D341Med (cell line): ENCODE results near the gene IRF4.
A peak's percentile ranks its signal among the peaks of the same experiment; 100 is the strongest.

ENCODE experiments used
- DNase-seq: peaks from one replicate; pipeline ENCODE4 v3.0.0; 2012; ENCODE audit warnings: low spot score

The IRF4 gene

GRCh38 chr6:398558-399078 lies 7.1 kb downstream of the IRF4 start:
- DNase-seq = no peak

DNA sequence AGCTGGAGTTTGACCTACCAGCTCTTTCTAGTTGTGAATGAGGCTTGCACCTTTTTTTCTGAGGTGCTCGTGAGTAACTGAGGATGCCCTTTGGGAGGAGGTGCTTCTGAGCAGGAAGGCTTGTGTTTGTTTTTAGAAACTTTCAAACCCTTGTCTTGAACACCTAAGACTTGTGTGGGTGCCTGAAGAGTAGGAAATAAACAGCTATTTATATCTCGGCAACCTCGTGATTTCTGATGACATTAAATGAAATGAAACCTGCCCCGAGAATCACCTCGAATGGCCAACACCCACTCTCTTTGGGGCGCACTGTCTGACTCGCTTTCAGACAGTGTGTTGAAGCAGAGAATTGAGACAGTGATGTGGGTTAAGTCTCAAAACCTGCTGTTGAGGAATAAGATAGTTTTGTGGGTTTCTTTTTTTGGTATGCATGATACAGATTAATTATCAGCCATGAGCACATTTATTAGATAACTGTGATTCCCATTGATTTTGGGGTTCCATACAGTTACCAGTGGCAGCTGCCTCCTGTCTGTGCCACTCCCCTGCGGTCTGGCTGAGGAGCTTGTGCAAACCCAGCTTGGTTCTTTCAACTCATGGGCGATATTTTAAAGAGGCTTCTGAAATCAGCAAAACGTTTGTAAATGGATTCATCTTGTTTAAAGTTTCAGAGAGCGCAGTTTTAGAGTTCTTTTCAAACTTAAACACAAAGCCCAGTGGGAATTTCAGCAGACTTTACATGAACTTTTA lies 8.4 kb downstream of the IRF4 start:
- DNase-seq = no peak

- no peak for DNase-seq
Measured at GRCh38 chr6:400815-401214, 9.3 kb downstream of the IRF4 start.

DNA sequence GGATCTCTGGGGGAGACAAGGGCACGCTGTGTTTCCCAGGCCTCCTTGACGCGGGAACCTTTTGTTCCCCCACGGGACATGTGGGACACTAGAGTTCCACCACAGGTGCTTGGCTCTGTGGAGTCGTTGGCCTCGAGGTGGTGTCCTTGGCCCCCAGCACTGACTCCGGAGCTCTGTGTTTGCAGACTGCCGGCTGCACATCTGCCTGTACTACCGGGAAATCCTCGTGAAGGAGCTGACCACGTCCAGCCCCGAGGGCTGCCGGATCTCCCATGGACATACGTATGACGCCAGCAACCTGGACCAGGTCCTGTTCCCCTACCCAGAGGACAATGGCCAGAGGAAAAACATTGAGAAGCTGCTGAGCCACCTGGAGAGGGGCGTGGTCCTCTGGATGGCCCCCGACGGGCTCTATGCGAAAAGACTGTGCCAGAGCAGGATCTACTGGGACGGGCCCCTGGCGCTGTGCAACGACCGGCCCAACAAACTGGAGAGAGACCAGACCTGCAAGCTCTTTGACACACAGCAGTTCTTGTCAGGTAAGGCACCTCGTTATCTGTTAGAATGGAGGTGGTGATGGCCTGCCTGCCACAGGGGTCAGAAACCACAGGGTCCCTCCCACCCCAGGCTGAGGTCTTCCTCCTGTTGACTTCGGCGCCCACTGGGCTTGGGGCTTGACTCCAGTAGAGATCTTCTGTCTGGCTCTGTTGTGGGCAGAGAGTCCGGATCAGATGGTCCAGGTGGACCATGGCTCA lies 9.9 kb downstream of the IRF4 start:
- DNase-seq = no peak

DNA sequence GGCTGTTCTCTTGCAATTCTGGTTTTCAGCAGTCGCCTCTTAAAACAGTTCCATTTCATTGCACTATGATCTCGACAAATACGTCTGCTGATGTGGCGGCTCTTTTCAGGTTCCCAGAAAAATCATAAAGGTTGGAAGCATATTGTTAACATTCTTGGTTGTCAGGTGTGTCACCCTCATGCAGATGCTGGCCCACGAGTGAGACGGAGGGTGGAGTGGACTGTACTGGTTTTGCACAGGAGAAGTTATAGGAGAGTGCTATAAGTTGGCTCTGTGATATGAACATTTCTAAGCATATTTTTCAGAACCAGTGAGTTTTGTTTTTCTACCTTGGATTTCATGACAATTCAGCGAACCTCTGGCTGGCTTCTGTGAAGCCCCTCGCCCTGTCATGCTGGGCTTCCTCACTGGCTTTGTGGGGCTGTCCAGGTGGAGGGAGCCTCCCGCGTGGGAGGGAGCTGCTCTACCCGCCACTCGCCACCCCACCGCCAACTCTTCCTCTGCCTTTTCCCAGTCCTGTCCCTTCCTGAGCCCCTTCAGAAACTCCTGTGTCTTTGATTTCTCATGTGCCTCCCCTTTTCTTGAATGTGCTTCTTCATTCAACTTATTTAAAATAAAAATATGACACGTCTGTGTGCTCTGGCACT lies 10.6 kb downstream of the IRF4 start:
- no peak for DNase-seq

DNA sequence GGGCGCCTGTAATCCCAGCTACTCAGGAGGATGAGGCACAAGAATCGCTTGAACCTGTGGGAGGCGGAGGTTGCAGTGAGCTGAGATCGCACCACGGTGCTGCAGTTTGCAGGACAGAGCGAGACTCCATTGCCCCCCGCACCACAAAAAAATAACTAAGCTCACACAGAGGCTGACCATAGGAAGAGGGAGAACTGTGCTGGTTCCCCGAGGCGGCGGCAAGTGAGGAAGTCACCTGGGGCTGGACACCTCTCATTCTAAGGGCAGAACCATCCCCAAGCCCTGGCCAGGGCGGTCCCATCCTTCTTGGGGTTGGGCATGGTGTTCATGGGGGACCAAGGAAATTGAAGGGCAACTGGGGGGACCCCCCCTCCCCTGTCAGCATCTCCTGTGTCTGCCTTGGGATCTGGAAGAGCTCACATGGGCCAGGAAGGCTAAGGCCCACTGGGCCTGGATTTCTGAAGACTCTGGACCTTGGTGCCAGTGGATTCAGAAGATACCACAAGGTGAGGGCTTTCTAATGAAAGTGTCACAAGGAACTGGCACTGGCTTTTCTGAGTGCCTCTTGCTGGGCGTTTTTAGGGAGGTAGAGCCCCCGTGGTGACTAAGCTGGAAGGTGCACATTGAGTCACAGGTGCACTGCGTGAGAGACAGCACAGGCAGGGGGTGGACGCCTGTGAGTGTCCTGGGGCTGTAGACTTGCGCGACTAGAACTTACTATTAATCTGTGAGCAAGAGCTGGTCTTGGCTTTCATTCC lies 11.5 kb downstream of the IRF4 start:
- no peak for DNase-seq

DNA sequence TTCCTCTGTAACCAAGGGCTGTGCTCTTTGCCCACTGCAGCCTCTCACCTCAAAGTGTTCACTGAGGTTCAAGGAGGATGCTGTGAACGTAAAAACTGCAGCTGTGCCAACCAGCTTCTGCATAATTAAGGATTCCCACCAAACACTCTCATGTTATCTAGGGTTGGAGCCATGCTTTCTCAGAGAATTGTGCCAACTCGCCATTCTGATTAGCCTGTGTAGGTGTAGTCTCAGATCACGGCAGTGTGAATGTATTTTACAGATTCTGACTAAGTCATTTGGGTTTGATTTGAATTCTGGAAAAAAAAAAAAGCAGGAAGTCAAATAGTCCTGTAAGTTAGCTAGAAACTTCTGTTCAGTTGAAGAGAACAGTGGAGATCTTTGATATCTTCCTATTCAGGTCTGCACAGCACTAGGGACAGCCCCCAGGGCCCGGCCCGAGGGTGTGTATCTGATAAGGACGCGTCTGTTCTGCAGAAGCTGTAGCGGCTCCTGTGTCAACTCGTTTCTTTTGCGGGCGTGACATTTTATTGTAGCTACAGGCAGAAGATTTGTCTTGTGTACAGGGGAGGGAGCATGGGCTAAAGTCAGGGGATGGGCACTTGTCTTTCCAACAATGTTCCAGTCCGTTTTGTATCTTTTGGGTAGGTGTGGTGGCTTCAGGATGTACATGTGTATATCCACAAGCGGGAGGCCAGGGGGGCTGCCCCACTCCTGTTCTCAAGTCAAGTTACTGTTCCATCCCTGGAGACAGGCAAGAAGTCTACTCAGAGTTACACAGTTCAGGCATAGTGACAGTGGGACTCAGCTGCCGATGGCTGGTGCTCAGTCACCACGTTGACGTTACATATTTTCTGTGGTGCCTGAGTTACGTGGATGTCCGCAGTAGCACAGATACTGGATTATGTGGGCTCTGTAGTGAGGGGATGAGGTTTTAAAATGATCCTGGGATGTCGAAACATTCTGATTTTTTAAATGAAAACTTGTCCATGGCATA lies 12.4 kb downstream of the IRF4 start:
- no peak for DNase-seq

- no peak for DNase-seq
Measured at GRCh38 chr6:404685-405423, 13.3 kb downstream of the IRF4 start.

DNA sequence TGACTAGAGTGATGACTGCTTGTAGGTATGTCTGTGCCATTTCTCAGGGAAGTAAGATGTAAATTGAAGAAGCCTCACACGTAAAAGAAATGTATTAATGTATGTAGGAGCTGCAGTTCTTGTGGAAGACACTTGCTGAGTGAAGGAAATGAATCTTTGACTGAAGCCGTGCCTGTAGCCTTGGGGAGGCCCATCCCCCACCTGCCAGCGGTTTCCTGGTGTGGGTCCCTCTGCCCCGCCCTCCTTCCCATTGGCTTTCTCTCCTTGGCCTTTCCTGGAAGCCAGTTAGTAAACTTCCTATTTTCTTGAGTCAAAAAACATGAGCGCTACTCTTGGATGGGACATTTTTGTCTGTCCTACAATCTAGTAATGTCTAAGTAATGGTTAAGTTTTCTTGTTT lies 16.6 kb downstream of the IRF4 start:
- DNase-seq = no peak

DNA sequence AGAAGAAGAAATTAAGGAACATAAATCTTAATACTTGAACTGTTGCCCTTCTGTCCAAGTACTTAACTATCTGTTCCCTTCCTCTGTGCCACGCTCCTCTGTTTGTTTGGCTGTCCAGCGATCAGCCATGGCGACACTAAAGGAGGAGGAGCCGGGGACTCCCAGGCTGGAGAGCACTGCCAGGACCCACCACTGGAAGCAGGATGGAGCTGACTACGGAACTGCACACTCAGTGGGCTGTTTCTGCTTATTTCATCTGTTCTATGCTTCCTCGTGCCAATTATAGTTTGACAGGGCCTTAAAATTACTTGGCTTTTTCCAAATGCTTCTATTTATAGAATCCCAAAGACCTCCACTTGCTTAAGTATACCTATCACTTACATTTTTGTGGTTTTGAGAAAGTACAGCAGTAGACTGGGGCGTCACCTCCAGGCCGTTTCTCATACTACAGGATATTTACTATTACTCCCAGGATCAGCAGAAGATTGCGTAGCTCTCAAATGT lies 17.1 kb downstream of the IRF4 start:
- peak; percentile 75 for DNase-seq

DNA sequence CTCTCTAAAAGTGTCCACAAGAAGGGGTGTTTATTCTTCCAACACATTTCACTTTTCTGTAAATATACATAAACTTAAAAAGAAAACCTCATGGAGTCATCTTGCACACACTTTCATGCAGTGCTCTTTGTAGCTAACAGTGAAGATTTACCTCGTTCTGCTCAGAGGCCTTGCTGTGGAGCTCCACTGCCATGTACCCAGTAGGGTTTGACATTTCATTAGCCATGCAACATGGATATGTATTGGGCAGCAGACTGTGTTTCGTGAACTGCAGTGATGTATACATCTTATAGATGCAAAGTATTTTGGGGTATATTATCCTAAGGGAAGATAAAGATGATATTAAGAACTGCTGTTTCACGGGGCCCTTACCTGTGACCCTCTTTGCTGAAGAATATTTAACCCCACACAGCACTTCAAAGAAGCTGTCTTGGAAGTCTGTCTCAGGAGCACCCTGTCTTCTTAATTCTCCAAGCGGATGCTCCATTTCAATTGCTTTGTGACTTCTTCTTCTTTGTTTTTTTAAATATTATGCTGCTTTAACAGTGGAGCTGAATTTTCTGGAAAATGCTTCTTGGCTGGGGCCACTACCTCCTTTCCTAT lies 17.9 kb downstream of the IRF4 start:
- DNase-seq = no peak

GRCh38 chr6:410555-411395 lies 19.2 kb downstream of the IRF4 start:
- DNase-seq = no peak

GRCh38 chr6:411402-412145 lies 20.0 kb downstream of the IRF4 start:
- no peak for DNase-seq

GRCh38 chr6:412146-412886 lies 20.8 kb downstream of the IRF4 start:
- no peak for DNase-seq

DNA sequence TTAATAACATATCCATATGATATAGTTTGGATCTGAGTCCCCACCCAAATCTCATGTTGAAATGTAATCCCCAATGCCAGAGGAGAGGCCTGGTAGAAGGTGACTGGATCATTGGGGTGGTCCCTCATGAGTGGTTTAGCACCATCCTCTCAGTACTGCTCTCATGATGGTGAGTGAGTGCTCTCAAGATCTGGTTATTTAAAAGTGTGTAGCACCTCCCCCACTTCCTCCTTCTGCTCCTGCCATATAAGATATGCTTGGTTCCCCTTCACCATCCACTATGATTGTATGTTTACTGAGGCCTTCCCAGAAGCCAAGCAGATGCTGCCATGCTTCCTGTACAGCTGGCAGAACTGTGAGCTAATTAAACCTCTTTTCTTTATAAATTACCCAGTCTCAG lies 22.9 kb downstream of the IRF4 start:
- no peak for DNase-seq

DNA sequence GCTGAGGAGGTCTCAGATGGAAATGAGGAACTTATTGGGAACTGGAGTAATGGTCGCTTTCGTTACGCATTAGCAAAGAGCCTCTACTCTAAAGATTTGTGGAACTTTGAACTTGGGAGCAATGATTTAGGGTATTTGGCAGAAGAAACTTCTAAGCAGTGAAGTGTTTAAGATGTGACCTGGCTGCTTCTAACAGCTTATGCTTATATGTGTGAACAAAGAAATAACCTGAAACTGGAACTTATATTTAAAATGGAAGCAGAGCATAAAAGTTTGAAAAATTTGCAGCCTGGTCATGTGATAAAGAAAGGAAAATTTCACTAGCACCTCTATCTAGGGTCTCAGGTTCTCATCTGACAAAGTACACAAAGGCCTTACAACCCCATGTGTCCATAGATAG lies 23.5 kb downstream of the IRF4 start:
- no peak for DNase-seq

- no peak for DNase-seq
Measured at GRCh38 chr6:421211-421610, 29.7 kb downstream of the IRF4 start.
